AG09309 (cell line): Measurements from ENCODE around the gene LRRC9.
"Not testable (repeated sequence)": the region's sequence is repeated elsewhere in the genome, so short reads cannot be mapped to it uniquely, and the experiment has no call there.

ENCODE experiments used
- DNase-seq: peaks from one replicate; pipeline ENCODE4 v3.0.0-alpha.2; 2010; ENCODE audit warnings: low read depth
- H3K4me3 ChIP-seq: 2 replicates; pipeline ENCODE4 v1.5.1; 2011; ENCODE audit warnings: mild to moderate bottlenecking, low read depth, low read length, moderate library complexity; ENCODE audit not compliant: control insufficient read depth
- TF ChIP-seq, protein P1 (sequence below): IDR thresholded peaks from 2 replicates; pipeline ENCODE4 v1.5.1; 2011; ENCODE audit warnings: mild to moderate bottlenecking, low read depth, low read length, inconsistent platforms; ENCODE audit not compliant: insufficient read depth, control insufficient read depth; ENCODE audit errors: missing control alignments

The LRRC9 gene

DNA sequence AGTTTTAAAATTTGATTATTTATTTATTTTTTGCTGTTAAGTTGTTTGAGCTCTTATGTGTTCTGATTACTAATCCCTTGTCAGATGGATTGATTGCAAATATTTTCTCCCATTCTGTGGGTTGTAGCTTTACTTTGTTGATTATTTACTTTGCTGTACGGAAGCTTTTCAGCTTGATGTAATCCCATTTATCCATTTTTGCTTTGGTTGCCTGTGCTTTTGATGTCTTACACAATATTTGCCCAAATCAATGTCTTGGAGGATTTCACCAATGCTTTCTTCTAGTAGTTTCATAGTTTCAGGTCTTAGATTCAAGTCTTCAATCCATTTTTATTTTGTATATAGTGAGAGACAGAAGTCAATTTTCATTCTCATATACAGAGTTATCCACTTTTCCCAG, 115.2 kb downstream of the LRRC9 start:
- DNase-seq, result no peak
- H3K4me3 ChIP-seq, result no peak overlapping the region
- TF ChIP-seq, protein P1, sequence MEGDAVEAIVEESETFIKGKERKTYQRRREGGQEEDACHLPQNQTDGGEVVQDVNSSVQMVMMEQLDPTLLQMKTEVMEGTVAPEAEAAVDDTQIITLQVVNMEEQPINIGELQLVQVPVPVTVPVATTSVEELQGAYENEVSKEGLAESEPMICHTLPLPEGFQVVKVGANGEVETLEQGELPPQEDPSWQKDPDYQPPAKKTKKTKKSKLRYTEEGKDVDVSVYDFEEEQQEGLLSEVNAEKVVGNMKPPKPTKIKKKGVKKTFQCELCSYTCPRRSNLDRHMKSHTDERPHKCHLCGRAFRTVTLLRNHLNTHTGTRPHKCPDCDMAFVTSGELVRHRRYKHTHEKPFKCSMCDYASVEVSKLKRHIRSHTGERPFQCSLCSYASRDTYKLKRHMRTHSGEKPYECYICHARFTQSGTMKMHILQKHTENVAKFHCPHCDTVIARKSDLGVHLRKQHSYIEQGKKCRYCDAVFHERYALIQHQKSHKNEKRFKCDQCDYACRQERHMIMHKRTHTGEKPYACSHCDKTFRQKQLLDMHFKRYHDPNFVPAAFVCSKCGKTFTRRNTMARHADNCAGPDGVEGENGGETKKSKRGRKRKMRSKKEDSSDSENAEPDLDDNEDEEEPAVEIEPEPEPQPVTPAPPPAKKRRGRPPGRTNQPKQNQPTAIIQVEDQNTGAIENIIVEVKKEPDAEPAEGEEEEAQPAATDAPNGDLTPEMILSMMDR, result no peak

DNA sequence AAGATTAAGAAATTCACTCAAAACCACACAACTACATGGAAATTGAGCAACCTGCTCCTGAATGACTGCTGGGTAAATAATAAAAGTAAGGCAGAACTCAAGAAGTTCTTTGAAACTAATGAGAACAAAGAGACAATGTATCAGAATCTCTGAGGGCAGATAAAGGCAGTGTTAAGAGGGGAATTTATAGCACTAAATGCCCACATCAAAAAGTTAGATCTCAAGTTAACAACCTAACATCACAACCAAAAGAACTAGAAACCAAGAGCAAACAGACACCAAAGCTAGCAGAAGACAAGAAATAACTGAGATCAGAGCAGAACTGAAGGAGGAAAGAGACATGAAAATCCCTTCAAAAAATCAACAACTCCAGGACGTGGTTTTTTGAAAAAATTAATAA, 128.0 kb downstream of the LRRC9 start:
- DNase-seq, H3K4me3 ChIP-seq: not testable (repeated sequence)

DNA sequence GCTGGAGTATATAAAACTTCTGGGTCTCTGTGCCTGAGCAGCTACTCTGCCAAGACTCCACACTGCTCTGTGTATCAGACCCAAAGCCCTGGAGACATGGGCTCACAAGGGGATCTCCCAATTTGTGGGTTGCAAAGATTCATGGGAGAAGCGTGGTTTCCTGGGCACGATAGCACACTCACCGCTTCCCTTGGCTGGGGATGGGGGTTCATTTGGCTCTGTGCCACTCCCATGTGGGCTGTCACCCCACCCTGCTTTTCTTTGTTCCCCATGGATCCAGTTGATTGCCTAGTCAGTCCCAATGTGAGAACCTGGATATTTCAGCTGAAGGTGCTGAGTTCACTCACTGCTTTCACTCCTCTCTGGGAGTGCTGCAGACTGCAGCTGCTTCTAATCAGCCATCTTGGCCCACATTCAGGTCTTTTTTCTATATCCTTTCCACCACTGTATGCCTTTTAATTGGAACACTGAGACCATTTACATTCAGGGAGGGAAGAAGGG, 131.8 kb downstream of the LRRC9 start:
- H3K4me3 ChIP-seq, result no peak overlapping the region; the same call in 1 of the 2 replicates
- TF ChIP-seq, protein P1, result no peak
- DNase-seq, result peak; percentile 10

DNA sequence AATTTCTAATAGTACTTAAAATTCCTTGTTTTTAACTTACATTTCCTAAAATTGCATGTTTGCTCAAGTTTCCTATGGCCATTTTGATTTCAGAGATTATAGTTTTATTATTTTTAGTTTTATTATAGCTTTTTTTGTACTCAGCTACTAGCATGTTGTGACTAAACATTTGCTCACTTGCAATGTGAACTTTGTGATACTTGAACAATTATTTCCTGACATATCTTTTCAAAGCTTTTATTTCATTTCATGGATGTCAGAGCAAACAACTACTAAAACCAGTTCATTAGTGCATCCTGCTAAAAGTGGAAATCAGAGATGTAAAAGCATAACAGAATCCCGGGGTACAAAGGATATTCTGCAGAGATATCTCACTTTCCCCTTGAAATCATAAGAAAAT, 138.1 kb downstream of the LRRC9 start:
- DNase-seq, result no peak
- no peak overlapping the region for H3K4me3 ChIP-seq
- TF ChIP-seq, protein P1, result no peak

DNA sequence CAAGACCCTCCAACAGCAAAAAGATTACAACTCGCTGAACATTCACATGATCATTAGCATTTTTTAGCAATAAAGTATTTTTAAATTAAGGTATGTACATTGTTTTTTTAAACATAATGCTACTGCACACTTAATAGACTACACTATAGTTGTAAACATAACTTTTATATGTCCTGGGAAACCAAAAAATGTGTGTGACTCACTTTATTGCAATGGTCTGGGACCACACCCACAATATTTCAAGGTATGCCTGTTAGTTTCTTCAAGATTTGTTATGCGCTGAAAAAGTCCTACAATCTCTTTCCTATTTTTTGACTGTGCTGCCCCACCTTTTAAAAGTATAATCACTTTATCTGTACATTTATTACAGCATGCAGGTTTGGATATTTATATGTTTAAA, 141.4 kb downstream of the LRRC9 start:
- no peak for DNase-seq
- no peak overlapping the region for H3K4me3 ChIP-seq
- TF ChIP-seq, protein P1, result no peak

DNA sequence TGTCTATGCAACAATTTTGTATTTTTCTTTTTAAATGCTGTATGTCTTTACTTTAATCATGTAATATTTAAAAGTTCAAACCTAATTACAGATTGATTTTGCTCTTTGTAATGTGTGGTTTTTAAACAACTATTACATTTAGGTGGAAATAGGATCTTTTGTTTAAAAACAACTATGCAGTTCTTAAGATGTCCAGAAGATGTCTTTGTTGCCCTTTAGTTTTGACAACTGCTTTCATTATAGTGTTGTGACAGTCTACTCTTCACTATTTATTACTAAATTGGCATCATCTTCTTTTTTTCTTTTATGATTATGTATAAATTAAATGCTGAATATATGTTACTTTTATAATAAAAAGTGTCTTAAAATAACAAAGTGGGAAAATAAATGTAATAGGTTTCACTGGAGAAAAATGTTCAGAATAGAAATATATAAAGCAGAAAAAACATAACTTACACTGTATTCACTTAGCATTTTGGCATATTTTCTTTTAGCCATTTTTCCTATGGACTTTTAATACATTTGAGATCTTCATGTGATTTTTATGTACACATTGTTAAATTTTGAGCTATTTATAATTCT, 144.6 kb downstream of the LRRC9 start:
- no peak for DNase-seq
- TF ChIP-seq, protein P1, result peak; percentile 54
- H3K4me3 ChIP-seq, result no peak overlapping the region

DNA sequence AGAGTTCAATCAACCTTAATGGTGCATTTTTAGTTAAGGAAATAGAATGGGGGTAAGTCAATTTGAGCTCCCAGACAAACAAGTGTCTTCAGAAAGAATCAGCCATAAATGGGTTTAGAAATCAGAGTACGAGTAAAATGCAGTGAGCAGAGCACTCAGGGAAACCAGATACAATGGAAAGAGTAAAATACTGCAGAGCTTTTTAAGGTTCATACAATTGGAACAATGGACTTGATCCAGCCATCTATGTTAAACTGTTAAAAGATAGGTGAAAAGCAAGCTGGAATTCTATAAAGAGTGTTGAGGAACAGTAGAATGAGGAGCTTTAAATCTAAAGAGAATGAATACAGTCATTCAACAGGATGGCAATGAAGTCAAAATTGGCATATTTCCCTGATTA, 147.9 kb downstream of the LRRC9 start:
- H3K4me3 ChIP-seq, result no peak overlapping the region
- TF ChIP-seq, protein P1, result no peak
- no peak for DNase-seq
